HS-27A (cell line): ENCODE data around the gene UBE2E3.
"Not testable (repeated sequence)": the region's sequence is repeated elsewhere in the genome, so short reads cannot be mapped to it uniquely, and the experiment has no call there.

Source experiments
- DNase-seq: peaks from one replicate; pipeline ENCODE4 v3.0.0-alpha.2; 2012; ENCODE audit warnings: low read depth, missing footprints

Gene UBE2E3

GRCh38 chr2:181036445-181036844, 56.0 kb downstream of the UBE2E3 start:
- DNase-seq, result no peak

- DNase-seq, result no peak
These were observed 56.6 kb downstream of the UBE2E3 start for GRCh38 chr2:181036848-181037603.

- no peak for DNase-seq
These were observed 57.5 kb downstream of the UBE2E3 start for GRCh38 chr2:181037922-181038321.

GRCh38 chr2:181038796-181039195, 58.4 kb downstream of the UBE2E3 start:
- no peak for DNase-seq

- not testable (repeated sequence) for DNase-seq
These were observed 60.4 kb downstream of the UBE2E3 start for GRCh38 chr2:181040839-181041238.

GRCh38 chr2:181041661-181042060, 61.3 kb downstream of the UBE2E3 start:
- no peak for DNase-seq

GRCh38 chr2:181042706-181043105, 62.3 kb downstream of the UBE2E3 start:
- no peak for DNase-seq

- DNase-seq, result no peak
These were observed 66.4 kb downstream of the UBE2E3 start for GRCh38 chr2:181046833-181047232.

GRCh38 chr2:181047829-181048228, 67.4 kb downstream of the UBE2E3 start:
- DNase-seq, result no peak

- no peak for DNase-seq
These were observed 71.6 kb downstream of the UBE2E3 start for GRCh38 chr2:181051861-181052522.

GRCh38 chr2:181052523-181052891, 72.1 kb downstream of the UBE2E3 start:
- DNase-seq, result no peak

- no peak for DNase-seq
These were observed 73.9 kb downstream of the UBE2E3 start for GRCh38 chr2:181054256-181054655.

- no peak for DNase-seq
These were observed 74.4 kb downstream of the UBE2E3 start for GRCh38 chr2:181054843-181055242.

GRCh38 chr2:181058378-181059269, 78.2 kb downstream of the UBE2E3 start:
- DNase-seq, result no peak

GRCh38 chr2:181063696-181064095, 83.3 kb downstream of the UBE2E3 start:
- DNase-seq, result no peak

- DNase-seq, result no peak
These were observed 85.1 kb downstream of the UBE2E3 start for GRCh38 chr2:181065458-181065857.

- DNase-seq, result no peak
These were observed 85.9 kb downstream of the UBE2E3 start for GRCh38 chr2:181066333-181066732.

- no peak for DNase-seq
These were observed 89.9 kb downstream of the UBE2E3 start for GRCh38 chr2:181070119-181070835.

- no peak for DNase-seq
These were observed 90.4 kb downstream of the UBE2E3 start for GRCh38 chr2:181070836-181071200.

- DNase-seq, result no peak
These were observed 92.3 kb downstream of the UBE2E3 start for GRCh38 chr2:181072486-181073235.

- DNase-seq, result no peak
These were observed 93.5 kb downstream of the UBE2E3 start for GRCh38 chr2:181073896-181074295.
